ENCODE data around the gene TSNAX. TPM values are rescaled to one million over a fixed set of nuclear protein-coding genes. Genes with fewer than 3 reads are reported as not detected.

The TSNAX gene
- total and polyA plus RNA-seq, 9 donors, result 19.9 to 43.0 (median 32.0) TPM

- Histone ChIP-seq H3K4me3 (no peak overlapping the region), H3K27me3 (no peaks in the 10 kb centered on the region), H3K36me3 (no peaks in the 10 kb centered on the region), H3K27ac (no peak overlapping the region), H3K9me3 (no peaks in the 10 kb centered on the region), H3K4me1 (ENCODE audit: insufficient read depth) (peaks cover 3% of the 10 kb centered on the region)
- intact Hi-C loops (cut with DNase I), result no loop called here
- 95 to 100% (median 97%) methylated on average over 1 of the region's 1 CpG for WGBS, 3 donors
- no peak for DNase-seq
- no peak for TF ChIP-seq CTCF (IDR thresholded peaks at IDR 0.05)
- no peak for TF ChIP-seq POLR2A (IDR thresholded peaks at IDR 0.05)
Measured at GRCh38 chr1:231557411-231557810, 28.9 kb downstream of the TSNAX start.

- TF ChIP-seq EP300 (IDR thresholded peaks at IDR 0.05) (no peak), POLR2A (IDR thresholded peaks at IDR 0.05) (no peak)
- H3K27ac ChIP-seq, result no peak overlapping the region
- 86 to 88% (median 87%) methylated on average over 3 of the region's 3 CpGs for WGBS, 3 donors
- H3K4me1 ChIP-seq (ENCODE audit: insufficient read depth), result peaks cover 3% of the 10 kb centered on the region
- DNase-seq, result no peak
- H3K36me3 ChIP-seq, result no peaks in the 10 kb centered on the region
- H3K27me3 ChIP-seq, result no peaks in the 10 kb centered on the region
- intact Hi-C loops (cut with DNase I), result no loop called here
- H3K4me3 ChIP-seq, result no peak overlapping the region
- no peaks in the 10 kb centered on the region for H3K9me3 ChIP-seq
Measured at GRCh38 chr1:231557898-231558707, 29.6 kb downstream of the TSNAX start.

GRCh38 chr1:231558708-231559185 is 30.3 kb downstream of the TSNAX start:
- Histone ChIP-seq H3K9me3 (no peaks in the 10 kb centered on the region), H3K27me3 (no peaks in the 10 kb centered on the region), H3K27ac (no peak overlapping the region), H3K36me3 (no peaks in the 10 kb centered on the region), H3K4me1 (ENCODE audit: insufficient read depth) (peaks cover 3% of the 10 kb centered on the region), H3K4me3 (no peak overlapping the region)
- intact Hi-C loops (cut with DNase I), result no loop called here
- DNase-seq, result no peak
- TF ChIP-seq POLR2A (IDR thresholded peaks at IDR 0.05) (no peak), EP300 (IDR thresholded peaks at IDR 0.05) (no peak), CTCF (IDR thresholded peaks at IDR 0.05) (no peak)
- 79 to 89% (median 80%) methylated on average over 2 of the region's 2 CpGs for WGBS, 3 donors

- DNase-seq, result no peak
- no peak for TF ChIP-seq CTCF (IDR thresholded peaks at IDR 0.05)
- TF ChIP-seq EP300 (IDR thresholded peaks at IDR 0.05), result no peak
- no peak for TF ChIP-seq POLR2A (IDR thresholded peaks at IDR 0.05)
- intact Hi-C loops (cut with DNase I), result no loop called here
- H3K27me3 ChIP-seq, result no peaks in the 10 kb centered on the region
- peaks cover 3% of the 10 kb centered on the region for H3K4me1 ChIP-seq (ENCODE audit: insufficient read depth)
- H3K27ac ChIP-seq, result no peak overlapping the region
- no peaks in the 10 kb centered on the region for H3K9me3 ChIP-seq
- 96 to 99% (median 97%) methylated on average over 3 of the region's 3 CpGs for WGBS, 3 donors
- no peaks in the 10 kb centered on the region for H3K36me3 ChIP-seq
- H3K4me3 ChIP-seq, result no peak overlapping the region
Measured at GRCh38 chr1:231561647-231562383, 33.3 kb downstream of the TSNAX start.
